Right hindlimb (tissue), 1 donor: ENCODE results near the gene LIPC.

ENCODE experiments used
- DNase-seq: peaks from one replicate; pipeline ENCODE4 v3.0.0-alpha.2; 2018

LIPC gene

GRCh38 chr15:58521293-58521991 lies 89.7 kb downstream of the LIPC start:
- no peak for DNase-seq

- peak; percentile 69 for DNase-seq
Measured at GRCh38 chr15:58522391-58522790, 90.6 kb downstream of the LIPC start.

- DNase-seq: no peak
Measured at GRCh38 chr15:58522865-58523264, 91.1 kb downstream of the LIPC start.

DNA sequence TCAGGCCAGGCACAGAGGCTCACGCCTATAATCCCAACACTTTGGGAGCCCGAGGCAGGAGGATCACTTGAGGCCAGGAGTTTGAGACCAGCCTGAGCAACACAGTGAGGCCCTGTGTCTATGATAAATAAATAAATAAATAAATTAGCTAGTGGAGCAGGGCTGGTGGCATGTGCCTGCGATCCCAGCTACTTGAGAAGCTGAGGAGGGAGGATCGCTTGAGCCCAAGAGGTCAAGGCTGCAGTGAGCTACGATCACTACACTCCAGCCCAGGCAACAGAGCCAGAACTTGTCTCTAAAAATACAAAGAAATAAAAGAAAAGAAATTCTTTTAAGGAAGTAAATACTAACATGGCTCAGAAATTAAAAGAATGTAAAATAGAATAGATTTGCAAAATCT lies 91.8 kb downstream of the LIPC start:
- DNase-seq: no peak

GRCh38 chr15:58524247-58524646 lies 92.5 kb downstream of the LIPC start:
- no peak for DNase-seq

- no peak for DNase-seq
Measured at GRCh38 chr15:58525991-58526421, 94.2 kb downstream of the LIPC start.

GRCh38 chr15:58526647-58527192 lies 94.9 kb downstream of the LIPC start:
- no peak for DNase-seq

- no peak for DNase-seq
Measured at GRCh38 chr15:58527573-58528187, 95.9 kb downstream of the LIPC start.

DNA sequence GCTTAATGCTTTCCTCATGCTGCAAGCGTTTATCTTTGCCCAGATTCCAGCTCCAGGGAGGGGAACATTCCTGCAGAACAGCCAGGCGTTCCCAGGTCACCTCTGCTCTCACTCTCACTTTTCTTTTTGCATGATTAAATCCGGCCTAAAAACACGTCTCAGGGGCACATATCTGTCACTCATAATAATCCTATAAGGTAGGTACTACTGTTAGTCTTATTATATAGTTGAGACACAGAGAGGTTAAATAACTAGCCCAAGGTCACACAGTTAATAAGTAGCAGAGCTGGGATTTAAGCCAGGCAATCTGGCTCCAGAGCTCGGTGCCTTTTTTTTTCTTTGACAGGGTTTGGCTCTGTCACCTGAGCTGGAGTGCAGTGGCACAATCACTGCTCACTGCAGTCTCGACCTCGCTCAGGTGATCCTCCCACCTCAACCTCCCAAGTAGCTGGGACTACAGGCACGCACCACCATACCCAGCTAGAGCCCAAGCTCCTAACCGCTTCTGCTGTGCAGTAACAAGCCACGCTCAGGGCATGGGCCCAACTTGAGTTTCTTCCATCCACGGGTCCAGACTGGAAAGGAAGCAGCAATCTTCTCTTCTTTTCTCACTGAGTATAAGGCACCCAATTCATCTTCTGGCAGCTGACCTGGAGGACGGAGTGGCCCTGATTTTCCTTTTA lies 96.5 kb downstream of the LIPC start:
- peak; percentile 60 for DNase-seq

- no peak for DNase-seq
Measured at GRCh38 chr15:58529041-58529440, 97.2 kb downstream of the LIPC start.

DNA sequence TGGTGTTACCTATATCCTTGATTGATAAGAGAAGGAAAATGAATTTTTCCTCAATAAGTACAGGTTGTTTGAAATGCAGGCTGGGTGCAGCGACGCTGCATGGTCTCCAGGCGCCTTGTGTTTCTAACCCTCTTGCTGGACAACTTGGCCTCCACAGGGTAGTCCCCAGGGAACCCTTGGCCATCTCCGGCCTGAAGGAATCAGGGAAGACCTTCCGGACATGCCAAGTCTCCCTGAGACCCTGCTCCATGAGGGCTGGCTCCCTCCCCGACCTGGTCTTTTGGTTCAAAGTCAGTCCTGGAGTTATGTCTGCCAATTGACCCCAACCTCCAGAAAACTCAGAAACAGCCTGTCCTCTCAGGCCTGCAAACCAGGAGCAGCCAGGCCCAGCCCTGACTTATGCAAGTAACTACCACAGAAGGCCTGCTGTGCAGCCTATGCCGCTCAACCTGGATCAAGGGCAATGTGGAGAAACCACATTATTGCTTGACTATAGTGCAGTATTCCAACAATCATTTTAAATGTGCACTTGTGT lies 98.3 kb downstream of the LIPC start:
- no peak for DNase-seq

DNA sequence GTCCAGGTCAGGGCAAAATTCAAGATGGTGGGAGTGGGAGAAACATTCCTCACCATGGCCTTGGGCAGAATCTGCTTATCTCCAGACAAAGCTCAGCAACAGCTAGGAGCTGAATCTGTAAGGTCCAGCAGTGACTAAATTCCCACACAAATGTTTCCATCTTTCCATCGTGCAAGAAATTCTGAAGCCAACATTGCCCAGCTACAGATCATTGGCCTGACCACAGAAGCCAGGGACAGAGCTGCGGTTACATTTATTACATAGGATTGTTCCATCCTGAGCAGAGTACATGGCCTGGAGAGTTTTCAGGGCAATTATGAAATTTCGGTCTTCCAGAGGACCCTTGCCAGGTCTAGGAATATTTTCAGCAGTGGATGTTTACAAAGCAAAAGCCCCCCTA lies 100.3 kb downstream of the LIPC start:
- no peak for DNase-seq

GRCh38 chr15:58534556-58534955 lies 102.8 kb downstream of the LIPC start:
- no peak for DNase-seq

DNA sequence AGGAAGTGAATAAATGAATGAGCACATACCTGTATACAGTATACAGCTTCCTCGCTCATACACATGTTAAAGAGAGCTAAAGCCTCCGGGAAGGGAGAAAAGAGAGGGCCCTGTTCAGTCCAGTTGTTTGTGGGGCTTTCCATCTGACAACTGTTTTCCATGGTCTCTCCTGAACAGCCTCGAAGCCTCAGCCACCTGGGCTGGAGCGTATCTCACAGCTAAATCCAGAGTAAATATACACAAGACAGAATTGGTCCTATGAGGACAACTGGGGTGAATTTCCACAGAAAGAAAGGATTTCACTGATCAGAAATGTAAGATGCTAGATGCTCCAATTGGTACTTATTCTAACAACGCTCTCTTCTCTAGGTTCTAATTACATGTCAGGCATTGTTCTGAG lies 103.5 kb downstream of the LIPC start:
- no peak for DNase-seq

DNA sequence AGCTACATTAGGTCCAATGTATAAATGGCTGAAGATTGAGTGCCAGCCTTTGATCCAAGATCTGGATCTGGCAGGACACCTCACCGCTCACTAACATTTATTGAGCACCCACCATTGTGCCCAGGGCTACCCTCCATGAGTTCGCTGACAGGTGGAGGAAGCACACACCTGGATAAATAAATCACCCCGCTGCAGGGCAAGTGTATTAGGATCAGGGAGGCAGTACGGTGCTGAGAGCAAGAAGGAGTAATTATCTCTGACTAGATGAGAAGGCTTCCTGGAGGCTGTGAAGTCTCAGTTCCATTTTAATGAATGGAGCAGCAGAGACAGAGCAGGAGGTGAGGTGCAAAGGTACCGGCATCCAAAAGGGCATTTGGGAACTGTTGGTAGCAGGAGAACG lies 104.1 kb downstream of the LIPC start:
- DNase-seq: no peak

DNA sequence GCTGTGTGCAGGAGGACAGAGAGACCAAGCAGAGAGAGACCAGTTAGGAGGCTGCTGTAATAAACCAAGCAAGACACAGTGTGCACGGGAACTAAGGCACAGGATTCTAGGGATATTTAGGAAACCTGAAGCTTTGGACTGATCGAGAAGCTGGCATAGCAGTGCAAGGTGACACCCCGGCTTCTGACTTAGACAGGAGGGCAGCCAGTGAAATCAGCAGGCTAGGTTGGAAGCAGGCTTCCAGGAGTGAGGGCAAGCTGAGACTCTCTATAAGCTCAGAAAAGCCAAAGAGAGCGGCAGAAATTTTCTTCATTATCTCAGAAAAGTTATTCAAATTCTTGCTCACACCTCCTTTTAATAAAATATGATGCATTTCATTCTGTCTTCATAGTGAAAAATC lies 104.6 kb downstream of the LIPC start:
- no peak for DNase-seq

- no peak for DNase-seq
Measured at GRCh38 chr15:58537033-58537432, 105.2 kb downstream of the LIPC start.

DNA sequence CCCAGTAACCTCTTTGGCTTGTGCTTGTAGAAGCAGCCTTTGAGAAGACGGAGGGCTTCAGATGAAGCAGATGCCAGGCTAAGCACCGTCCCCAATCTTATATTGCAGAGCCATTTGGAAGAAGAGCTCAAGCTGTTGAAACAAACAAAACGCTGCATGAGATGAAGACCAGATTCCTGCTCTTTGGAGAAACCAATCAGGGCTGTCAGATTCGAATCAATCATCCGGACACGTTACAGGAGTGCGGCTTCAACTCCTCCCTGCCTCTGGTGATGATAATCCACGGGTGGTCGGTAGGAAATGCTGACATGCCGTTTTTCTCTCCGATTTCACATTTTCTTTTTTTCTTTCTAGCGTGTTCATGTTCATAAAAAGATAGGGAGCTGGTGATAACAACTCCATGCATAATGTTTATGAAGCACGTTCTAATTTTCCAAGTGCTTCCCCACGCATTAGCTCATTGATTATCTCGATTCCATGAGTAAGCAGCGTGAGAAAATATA lies 106.5 kb downstream of the LIPC start:
- no peak for DNase-seq

DNA sequence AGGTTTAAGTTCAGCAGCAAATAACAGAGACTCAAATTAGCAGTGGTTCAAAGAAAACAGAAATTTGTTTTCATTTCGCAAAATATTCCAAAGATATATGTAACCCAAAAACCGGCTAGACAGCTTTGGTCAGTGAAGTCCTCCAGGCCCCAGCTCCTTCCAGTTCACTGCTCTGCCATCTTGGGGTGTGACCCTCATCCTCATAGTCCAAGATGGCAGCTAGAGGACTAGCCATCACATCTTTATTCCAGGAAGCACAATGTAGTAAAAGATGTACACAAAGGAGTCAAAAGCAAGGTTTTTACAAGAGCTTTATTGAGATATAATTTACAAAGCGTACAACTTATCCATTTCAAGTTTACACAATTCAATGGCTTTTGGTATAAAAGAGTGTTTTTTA lies 107.1 kb downstream of the LIPC start:
- DNase-seq: no peak

GRCh38 chr15:58539548-58539947 lies 107.8 kb downstream of the LIPC start:
- DNase-seq: no peak

DNA sequence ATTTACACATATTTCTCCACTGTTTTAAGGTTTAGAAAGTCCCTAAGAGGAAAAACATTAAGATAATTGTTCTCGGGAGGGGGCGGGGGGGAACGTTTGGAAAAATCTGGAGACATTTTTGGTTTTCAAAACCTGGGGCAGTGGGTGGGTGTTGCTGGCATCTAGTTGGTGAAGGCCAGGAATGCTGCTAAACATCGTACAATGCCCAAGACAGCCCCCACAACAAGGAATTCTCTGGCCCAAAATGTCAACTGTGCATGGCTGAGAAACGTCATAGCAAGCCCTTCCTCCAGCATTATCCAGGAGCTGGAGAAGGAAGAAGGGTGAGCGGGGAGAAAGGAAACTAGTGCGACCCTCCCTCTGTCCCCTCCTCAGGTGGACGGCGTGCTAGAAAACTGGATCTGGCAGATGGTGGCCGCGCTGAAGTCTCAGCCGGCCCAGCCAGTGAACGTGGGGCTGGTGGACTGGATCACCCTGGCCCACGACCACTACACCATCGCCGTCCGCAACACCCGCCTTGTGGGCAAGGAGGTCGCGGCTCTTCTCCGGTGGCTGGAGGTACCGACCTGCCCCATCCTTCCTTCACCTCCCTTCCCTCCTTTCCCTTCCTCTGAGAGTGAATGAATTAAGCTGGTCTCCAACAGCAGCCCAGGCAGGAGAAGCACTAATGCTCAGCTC lies 109.8 kb downstream of the LIPC start:
- no peak for DNase-seq

DNA sequence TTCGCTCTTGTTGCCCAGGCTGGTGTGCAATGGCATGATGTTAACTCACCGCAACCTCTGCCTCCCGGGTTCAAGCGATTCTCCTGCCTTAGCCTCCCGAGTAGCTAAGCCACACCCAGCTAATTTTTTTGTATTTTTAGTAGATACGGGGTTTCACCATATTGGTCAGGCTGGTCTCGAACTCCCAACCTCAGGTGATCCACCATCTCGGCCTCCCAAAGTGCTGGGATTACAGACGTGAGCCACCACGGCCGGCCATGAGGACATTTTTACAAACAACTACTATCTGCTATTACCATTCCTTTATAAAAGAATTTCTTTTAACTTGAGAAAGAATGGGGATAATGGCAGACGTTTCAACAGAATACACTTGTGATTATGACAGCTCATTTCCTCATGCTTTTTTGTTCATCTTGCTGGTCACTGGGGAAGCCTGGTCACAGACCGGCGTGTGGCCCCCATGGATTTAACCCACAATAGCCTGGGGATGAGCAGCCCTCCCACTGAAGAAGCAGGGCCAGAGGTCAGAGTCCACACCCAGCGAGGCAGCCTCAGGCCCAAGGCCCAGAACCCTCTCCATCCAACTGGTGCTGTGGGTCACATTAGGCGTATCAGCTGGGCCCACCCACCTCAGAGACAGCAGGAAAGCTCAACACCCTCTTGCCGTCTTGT lies 112.0 kb downstream of the LIPC start:
- no peak for DNase-seq
